HG03108 (cell line): ENCODE results near the gene PDSS2.
"Not testable (repeated sequence)": the region's sequence is repeated elsewhere in the genome, so short reads cannot be mapped to it uniquely, and the experiment has no call there.

Experiments used
- ATAC-seq: cut with Tn5 transposase; IDR thresholded peaks from one replicate; pipeline ENCODE4 v1.9.1; 2021; ENCODE audit warnings: moderate library complexity; ENCODE audit not compliant: unreplicated experiment

PDSS2 gene

GRCh38 chr6:107329063-107329860 is 130.1 kb downstream of the PDSS2 start:
- no peak for ATAC-seq

DNA sequence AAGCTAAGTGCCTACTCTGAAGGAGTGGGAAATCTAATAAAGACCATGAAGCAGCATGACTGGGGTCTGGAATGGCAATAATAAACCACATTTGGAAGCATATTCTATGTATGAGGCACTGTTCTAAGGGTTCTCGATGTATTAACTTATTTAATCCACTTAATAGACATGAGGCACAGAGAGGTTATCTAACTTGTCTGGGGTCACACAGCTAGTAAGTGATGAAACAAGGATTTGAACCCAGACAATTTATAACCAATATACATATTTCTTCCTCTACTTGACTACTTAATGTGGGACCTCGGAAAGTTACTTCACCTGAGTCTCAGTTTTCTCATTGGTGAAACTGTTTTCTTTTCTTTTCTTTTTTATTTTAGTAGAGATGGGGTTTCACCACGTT is 131.3 kb downstream of the PDSS2 start:
- no peak for ATAC-seq

DNA sequence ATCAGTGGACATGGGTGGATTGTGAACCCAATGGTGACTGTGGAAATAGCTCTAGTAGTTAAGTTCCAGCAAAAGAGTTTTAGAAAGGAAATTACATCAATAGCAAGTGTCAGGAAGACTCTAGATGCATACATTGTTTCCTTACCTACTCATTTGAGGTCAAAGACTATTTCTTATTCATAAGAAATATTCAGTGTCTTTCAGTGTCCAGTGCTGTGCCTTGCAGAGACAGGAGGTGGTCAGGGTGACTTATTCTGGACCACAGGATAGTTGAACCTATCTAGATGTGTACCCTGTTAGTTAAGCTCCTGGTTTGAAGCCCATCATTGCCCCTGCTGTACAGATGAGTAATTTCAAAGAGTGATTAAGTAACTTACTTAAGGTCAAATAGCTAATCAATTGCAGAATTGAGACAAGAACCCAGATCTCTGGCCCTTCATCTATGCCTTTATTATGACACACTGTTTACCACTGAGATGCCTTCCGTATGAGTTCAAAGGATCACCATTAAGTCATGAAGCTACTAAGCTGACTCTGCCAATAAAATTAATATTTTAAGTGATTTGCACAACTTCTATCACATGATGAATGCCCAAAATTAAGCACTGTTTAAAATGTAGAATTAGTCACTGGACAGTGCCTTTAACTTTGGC is 136.1 kb downstream of the PDSS2 start:
- no peak for ATAC-seq

GRCh38 chr6:107321793-107322192 is 137.6 kb downstream of the PDSS2 start:
- no peak for ATAC-seq

DNA sequence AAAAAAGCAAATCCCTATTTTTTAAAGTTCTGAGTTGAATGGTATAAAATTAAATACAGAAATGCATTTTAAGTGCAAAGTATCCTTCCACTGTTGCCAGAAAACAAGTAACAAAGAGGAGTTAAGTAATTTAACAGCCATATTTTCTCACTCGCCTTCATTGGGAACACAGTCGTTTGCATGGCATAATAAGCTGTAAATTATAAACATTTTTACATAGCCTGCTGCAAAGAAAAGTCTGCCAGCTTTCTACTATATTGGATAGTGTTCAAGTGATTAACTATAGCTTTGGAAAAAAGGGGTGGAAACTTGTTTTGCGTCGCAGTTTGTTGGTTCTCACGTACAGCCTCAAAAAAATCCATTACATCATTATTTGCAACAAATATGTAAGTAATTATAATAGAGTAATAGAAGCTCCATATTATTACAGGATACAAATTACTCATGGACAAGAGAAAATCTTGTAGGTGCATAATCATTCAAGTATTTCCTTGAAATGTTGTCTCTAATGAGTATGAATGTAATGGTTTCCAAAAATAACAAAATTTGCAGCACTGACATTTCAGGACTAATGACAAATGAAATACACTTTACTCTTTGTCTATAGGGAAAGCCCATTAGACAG is 139.3 kb downstream of the PDSS2 start:
- ATAC-seq: no peak

GRCh38 chr6:107318100-107318736 is 141.1 kb downstream of the PDSS2 start:
- peak; percentile 84 for ATAC-seq

GRCh38 chr6:107315114-107315513 is 144.2 kb downstream of the PDSS2 start:
- ATAC-seq: no peak

GRCh38 chr6:107314531-107314939 is 144.8 kb downstream of the PDSS2 start:
- no peak for ATAC-seq

DNA sequence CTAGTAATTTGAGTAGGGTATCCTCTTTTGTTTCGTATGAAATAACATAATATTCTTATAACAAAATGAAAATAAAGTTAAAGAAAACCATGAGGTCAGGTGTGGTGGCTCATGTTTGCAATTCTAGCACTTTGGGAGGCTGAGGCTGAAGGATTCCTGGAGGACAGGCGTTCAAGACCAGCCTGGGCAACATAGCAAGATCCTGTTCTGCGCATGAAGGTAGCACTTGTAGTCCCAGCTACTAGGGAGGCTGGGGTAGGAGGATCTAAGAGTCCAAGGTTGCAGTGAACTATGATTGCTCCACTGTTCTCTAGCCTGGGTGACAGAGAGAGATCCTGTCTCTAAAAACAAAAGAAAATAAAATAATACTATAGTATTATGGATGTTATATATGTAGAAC is 145.6 kb downstream of the PDSS2 start:
- no peak for ATAC-seq

GRCh38 chr6:107310362-107310761 is 149.0 kb downstream of the PDSS2 start:
- no peak for ATAC-seq

DNA sequence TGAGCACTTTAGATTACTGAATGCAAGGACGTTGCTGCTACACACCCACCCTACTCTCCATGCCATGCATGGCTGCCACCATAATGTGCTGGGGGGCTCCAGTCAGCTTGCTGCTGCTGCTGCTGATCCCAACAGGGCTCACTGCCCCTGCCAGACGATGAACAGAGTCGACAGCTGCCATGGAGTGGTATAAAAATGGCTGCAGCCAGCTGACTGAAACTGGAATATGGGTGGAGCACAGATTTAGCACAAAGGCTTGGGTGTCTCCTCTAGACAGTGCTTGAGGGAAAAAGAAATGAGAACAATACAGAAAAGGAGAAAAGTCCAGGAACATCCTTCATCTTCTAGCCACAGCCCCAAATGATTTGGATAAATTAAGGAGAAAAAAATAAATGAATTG is 150.7 kb downstream of the PDSS2 start:
- no peak for ATAC-seq

DNA sequence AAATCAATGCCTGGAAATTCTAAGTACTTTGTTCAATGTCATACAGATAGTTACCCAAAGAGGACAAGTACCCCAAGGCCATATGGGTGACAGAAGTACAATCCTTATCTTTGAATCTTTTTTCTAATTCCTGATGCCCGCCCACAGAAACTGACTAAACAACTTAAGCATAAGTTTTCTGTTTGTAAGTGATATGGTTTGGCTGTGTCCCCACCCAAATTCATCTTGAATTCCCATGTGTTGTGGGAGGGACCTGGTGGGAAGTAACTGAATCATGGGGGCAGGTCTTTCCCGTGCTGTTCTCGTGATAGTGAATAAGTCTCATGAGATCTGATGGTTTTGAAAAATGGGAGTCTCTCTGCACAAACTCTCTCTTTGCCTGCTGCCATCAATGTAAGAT is 153.4 kb downstream of the PDSS2 start:
- ATAC-seq: not testable (repeated sequence)

DNA sequence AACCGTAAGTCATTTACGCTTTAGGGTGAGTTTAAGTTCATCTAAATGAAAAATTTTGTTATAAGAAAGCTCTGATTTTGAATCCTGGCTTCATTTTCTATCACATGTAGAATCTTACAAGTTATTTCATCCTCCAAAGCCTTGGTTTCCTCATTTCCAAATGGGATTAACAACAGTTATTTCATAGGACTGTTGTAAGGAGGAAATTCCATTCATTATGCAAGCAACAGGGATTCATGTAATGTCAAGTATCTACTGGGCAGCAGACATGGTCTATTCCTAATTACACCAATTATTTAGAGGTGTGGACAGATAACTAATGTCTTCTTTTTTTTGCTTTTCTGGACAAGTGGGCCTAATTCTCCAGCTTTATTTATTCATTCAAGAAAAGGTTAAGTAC is 154.0 kb downstream of the PDSS2 start:
- no peak for ATAC-seq

DNA sequence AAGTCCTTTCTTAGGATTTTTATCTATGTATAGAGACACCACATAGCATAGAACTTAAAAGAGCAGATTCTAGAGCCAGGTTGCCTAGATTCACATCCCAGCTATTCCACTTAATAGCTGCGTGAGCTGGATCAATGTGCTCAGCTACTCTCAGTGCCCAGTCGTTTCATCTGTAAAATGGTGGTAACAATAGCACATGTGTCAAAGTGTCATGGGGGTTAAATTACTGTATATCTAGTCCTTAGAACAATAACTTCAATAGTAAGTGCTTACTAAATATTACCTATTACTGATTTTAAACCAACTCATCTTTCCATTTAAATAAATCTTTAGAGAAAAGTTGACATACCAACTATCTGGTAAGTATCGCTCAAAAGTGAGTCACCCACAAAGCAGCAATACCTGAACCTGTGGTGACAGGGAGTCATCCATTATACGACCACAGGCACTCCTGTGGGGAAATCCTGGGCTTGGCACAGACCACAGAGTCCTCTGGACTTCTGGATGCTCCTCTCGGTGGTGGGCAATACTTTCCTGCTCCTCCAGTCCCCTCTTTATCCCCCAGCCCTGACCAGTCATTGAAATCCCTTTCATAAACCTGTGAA is 154.8 kb downstream of the PDSS2 start:
- no peak for ATAC-seq

DNA sequence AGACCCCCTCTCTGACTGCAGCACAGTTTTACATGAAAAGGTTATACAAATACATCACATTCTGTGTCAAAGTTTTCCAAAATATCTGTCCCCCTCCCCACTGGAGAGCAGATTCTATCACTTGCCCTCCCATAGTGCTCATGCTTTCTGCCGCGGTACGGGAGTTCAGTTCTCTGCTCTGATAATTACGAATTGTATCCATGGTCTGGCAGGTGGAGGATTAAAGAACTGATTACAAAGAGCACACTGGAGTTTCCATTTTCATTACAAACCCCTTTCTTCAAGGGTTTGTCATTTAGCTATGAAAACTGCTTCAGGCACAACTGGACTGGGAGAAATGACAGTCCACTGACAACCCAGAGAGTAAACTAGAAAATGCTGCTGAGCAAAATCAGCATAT is 166.0 kb downstream of the PDSS2 start:
- ATAC-seq: no peak

DNA sequence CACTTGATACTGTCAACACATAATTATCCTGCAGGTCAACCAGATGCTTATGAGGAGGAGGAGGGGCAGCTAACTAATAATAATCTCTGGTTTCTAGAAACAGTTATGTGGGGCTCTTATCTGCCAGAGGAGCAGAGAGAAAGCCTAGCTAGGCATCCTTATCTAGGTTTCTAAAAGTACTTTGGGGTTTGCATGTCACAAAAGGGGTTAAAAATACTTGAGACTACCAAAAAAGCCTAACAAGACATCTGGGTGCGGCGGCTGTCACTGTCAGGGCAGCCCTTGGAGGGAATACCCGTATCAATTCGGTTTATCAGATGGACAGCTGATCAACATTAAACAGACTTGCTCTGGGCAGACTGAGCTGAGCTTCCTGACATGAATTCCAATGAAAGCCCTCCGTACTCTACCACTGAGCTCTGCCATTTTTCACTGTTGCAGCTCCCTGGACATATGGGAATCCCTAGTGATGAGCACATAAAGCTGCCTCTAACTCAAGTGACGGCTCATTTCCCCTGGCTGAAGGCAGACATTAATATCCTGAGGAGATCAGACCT is 166.6 kb downstream of the PDSS2 start:
- no peak for ATAC-seq

GRCh38 chr6:107290491-107290890 is 168.9 kb downstream of the PDSS2 start:
- no peak for ATAC-seq

GRCh38 chr6:107289258-107289657 is 170.1 kb downstream of the PDSS2 start:
- not testable (repeated sequence) for ATAC-seq

- ATAC-seq: not testable (repeated sequence)
Observed at GRCh38 chr6:107285683-107286082, 173.7 kb downstream of the PDSS2 start.

GRCh38 chr6:107284805-107285204 is 174.6 kb downstream of the PDSS2 start:
- no peak for ATAC-seq

DNA sequence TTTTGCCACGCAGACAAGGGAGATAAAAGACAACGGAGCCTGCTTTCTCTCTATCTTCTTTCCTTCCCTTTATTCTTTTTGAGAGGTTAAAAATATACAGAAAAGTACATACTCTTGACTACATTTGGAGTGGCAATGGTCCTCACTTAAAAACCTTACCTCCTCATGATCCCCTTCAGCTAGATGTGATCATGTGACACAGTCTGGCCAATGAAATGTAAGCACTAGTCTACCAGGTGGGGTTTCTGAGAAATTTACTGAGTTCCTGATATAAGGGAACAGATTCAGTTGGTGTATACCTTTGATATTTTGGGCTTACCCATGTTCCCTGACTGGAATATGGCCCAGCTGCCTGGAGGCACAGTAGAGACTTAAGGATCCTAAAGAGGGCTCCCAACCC is 178.6 kb downstream of the PDSS2 start:
- ATAC-seq: no peak
